Neural progenitor cell (in vitro differentiated cells): ENCODE data around the gene SLC35G2.

Source experiments
- CTCF ChIP-seq: fragments of 200-600 bp; sonication (generic); IDR thresholded peaks from 2 replicates; pipeline ENCODE4 v1.5.1; 2017; ENCODE audit warnings: antibody characterized with exemption, mild to moderate bottlenecking
- EZH2 ChIP-seq: fragments of 200-600 bp; sonication (generic); IDR thresholded peaks from 2 replicates; pipeline ENCODE4 v1.6.1; 2017; ENCODE audit warnings: antibody characterized with exemption, mild to moderate bottlenecking, moderate library complexity
- EZH2phosphoT487 ChIP-seq: fragments of 200-600 bp; sonication (generic); IDR thresholded peaks from 2 replicates; pipeline ENCODE4 v1.6.1; 2017; ENCODE audit warnings: antibody characterized with exemption

- TF ChIP-seq CTCF (no peak), EZH2 (no peak), EZH2phosphoT487 (no peak)
These were observed 37.7 kb downstream of the SLC35G2 start for GRCh38 chr3:136856665-136857064.
